IPS-18a (cell line): ENCODE measurements around the gene FAM107B.
"Not testable (repeated sequence)": the region's sequence is repeated elsewhere in the genome, so short reads cannot be mapped to it uniquely, and the experiment has no call there.

Source experiments
- H3K27ac ChIP-seq: one replicate; pipeline ENCODE4 v1.5.1; 2013; ENCODE audit warnings: low read length
- H3K27me3 ChIP-seq: one replicate; pipeline ENCODE4 v1.6.1; 2013; ENCODE audit warnings: mild to moderate bottlenecking, low read length; ENCODE audit not compliant: control insufficient read depth, insufficient read depth
- H3K36me3 ChIP-seq: one replicate; pipeline ENCODE4 v1.6.1; 2013; ENCODE audit warnings: low read depth, low read length; ENCODE audit not compliant: control insufficient read depth
- H3K4me1 ChIP-seq: one replicate; pipeline ENCODE4 v1.6.1; 2013; ENCODE audit warnings: low read depth, low read length; ENCODE audit not compliant: control insufficient read depth
- H3K4me3 ChIP-seq: one replicate; pipeline ENCODE4 v1.5.1; 2013; ENCODE audit warnings: low read length
- H3K9ac ChIP-seq: one replicate; pipeline ENCODE4 v1.6.1; 2013; ENCODE audit warnings: mild to moderate bottlenecking, low read length, moderate library complexity
- H3K9me3 ChIP-seq: one replicate; pipeline ENCODE4 v1.6.1; 2013; ENCODE audit warnings: low read depth, low read length; ENCODE audit not compliant: control insufficient read depth

The FAM107B gene

GRCh38 chr10:14670551-14671240 is 104.0 kb downstream of the FAM107B start:
- Histone ChIP-seq H3K27me3 (peaks cover 9% of the 10 kb centered on the region), H3K4me1 (peaks cover 18% of the 10 kb centered on the region), H3K9me3 (no peaks in the 10 kb centered on the region), H3K27ac (no peak overlapping the region), H3K4me3 (no peak overlapping the region), H3K9ac (no peak overlapping the region), H3K36me3 (no peaks in the 10 kb centered on the region)

DNA sequence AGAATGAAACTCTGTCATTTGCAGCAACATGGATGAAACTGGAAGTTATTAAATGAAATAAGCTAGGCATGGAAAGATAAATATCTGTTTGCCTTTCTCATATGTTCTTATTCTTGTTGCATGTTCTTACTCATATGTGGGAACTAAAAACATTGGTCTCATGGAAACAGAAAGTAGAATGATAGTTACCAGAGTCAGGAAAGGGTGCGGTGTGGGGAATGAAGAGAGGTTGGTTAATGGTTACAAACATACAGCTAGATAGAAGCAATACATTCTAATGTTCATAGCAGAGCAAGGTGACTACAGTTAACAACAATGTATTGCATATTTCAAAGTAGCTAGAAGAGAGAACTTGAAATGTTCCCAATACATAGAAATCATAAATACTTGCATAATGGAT is 105.1 kb downstream of the FAM107B start:
- Histone ChIP-seq H3K36me3 (no peaks in the 10 kb centered on the region), H3K9ac (no peak overlapping the region), H3K4me3 (no peak overlapping the region), H3K27me3 (peaks cover 9% of the 10 kb centered on the region), H3K9me3 (no peaks in the 10 kb centered on the region), H3K4me1 (peaks cover 14% of the 10 kb centered on the region), H3K27ac (no peak overlapping the region)

DNA sequence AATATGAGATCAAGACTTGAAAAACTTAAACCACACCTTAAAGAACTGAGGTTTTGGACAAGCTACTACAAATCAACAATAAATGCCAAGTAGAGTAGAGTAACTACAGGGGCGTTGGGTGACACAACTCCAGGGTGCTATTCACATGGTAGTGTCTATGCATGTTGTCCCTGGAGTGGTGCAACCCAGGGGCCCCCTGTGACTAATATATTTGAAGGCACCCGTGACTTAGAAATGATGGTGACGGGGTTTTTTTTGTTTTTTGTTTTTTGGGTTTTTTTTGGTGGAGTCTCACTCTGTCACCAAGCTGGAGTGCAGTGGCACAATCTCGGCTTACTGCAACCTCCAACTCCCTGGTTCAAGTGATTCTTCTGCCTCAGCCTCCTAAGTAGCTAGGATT is 106.9 kb downstream of the FAM107B start:
- Histone ChIP-seq H3K9me3 (no peaks in the 10 kb centered on the region), H3K9ac (no peak overlapping the region), H3K4me3 (no peak overlapping the region), H3K27ac (no peak overlapping the region), H3K4me1 (no peaks in the 10 kb centered on the region), H3K27me3 (no peaks in the 10 kb centered on the region), H3K36me3 (no peaks in the 10 kb centered on the region)

DNA sequence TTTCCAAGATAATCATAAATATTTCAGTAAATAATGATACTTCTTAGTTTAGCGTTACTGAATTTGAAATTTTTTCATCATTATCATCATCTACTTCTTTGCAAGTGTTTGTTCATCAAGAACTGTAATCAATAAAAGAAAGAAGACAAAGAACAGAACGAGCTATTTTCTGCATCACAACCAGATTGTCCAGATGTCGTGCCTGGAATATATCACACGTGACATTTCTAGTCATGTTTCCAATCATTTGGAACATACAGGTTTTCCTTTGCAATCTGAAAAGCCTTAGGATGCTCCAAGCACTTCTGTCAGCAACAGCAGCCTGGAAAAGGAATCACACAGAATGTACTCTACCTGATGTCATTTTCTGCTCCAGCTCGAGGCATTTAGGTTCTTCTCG is 107.4 kb downstream of the FAM107B start:
- Histone ChIP-seq H3K4me3 (no peak overlapping the region), H3K27me3 (no peaks in the 10 kb centered on the region), H3K9me3 (no peaks in the 10 kb centered on the region), H3K27ac (no peak overlapping the region), H3K9ac (no peak overlapping the region), H3K36me3 (no peaks in the 10 kb centered on the region), H3K4me1 (no peaks in the 10 kb centered on the region)

GRCh38 chr10:14665865-14666857 is 108.5 kb downstream of the FAM107B start:
- no peaks in the 10 kb centered on the region for H3K9me3 ChIP-seq
- no peak overlapping the region for H3K4me3 ChIP-seq
- H3K9ac ChIP-seq, result no peak overlapping the region
- no peaks in the 10 kb centered on the region for H3K27me3 ChIP-seq
- H3K4me1 ChIP-seq, result no peaks in the 10 kb centered on the region
- no peaks in the 10 kb centered on the region for H3K36me3 ChIP-seq
- no peak overlapping the region for H3K27ac ChIP-seq

DNA sequence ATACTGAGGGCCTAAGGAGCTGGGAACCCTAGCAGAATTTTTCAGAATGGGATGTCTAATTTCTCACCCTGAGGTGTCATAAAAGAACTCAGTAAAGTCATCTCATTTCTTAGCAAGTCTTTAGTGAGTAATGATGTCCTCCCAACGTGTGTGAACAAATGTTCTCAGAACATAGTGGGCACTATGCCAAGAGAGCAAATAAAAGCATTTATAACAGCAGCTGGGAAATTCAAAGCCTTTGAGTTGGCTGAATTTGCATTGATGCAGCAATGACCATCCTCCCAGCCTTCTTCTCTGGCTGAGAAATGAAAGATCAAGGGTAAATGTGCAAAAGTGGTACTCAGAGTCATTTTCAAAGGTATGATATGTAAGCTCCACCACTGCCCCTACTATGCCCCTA is 109.4 kb downstream of the FAM107B start:
- H3K4me3 ChIP-seq, result no peak overlapping the region
- H3K27me3 ChIP-seq, result no peaks in the 10 kb centered on the region
- no peak overlapping the region for H3K27ac ChIP-seq
- H3K36me3 ChIP-seq, result no peaks in the 10 kb centered on the region
- no peak overlapping the region for H3K9ac ChIP-seq
- no peaks in the 10 kb centered on the region for H3K9me3 ChIP-seq
- no peaks in the 10 kb centered on the region for H3K4me1 ChIP-seq

DNA sequence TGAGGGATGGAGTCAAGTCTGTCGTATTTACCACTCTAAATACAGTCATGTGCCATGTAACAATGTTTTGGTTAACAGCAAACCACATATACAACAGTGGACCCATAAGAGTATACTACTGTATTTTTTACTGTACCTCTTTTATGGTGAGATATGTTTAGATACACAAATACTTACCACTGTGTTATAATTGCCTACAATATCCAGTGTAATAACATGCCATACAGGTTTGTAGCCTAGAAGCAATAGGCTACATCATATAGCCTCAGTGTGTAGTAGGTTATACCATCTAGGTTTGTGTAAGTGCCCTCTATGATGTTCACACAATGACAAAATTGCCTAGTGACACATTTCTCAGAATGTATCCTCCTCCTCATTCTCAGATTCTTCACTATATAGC is 110.4 kb downstream of the FAM107B start:
- no peaks in the 10 kb centered on the region for H3K27me3 ChIP-seq
- H3K27ac ChIP-seq, result no peak overlapping the region
- H3K4me1 ChIP-seq, result no peaks in the 10 kb centered on the region
- H3K9me3 ChIP-seq, result no peaks in the 10 kb centered on the region
- H3K4me3 ChIP-seq, result no peak overlapping the region
- no peak overlapping the region for H3K9ac ChIP-seq
- H3K36me3 ChIP-seq, result no peaks in the 10 kb centered on the region

GRCh38 chr10:14661818-14662217 is 112.9 kb downstream of the FAM107B start:
- no peak overlapping the region for H3K9ac ChIP-seq
- H3K36me3 ChIP-seq, result no peaks in the 10 kb centered on the region
- H3K4me1 ChIP-seq, result no peaks in the 10 kb centered on the region
- H3K27ac ChIP-seq, result no peak overlapping the region
- H3K4me3 ChIP-seq, result no peak overlapping the region
- H3K27me3 ChIP-seq, result no peaks in the 10 kb centered on the region
- H3K9me3 ChIP-seq, result no peaks in the 10 kb centered on the region

- no peaks in the 10 kb centered on the region for H3K4me1 ChIP-seq
- H3K9ac ChIP-seq, result no peak overlapping the region
- H3K36me3 ChIP-seq, result no peaks in the 10 kb centered on the region
- H3K27ac ChIP-seq, result no peak overlapping the region
- H3K9me3 ChIP-seq, result no peaks in the 10 kb centered on the region
- H3K27me3 ChIP-seq, result no peaks in the 10 kb centered on the region
- H3K4me3 ChIP-seq, result no peak overlapping the region
Measured at GRCh38 chr10:14660831-14661230, 113.9 kb downstream of the FAM107B start.

GRCh38 chr10:14659626-14660196 is 115.0 kb downstream of the FAM107B start:
- H3K27ac ChIP-seq, result no peak overlapping the region
- no peaks in the 10 kb centered on the region for H3K9me3 ChIP-seq
- no peaks in the 10 kb centered on the region for H3K4me1 ChIP-seq
- no peak overlapping the region for H3K9ac ChIP-seq
- no peaks in the 10 kb centered on the region for H3K36me3 ChIP-seq
- H3K27me3 ChIP-seq, result no peaks in the 10 kb centered on the region
- H3K4me3 ChIP-seq, result no peak overlapping the region

DNA sequence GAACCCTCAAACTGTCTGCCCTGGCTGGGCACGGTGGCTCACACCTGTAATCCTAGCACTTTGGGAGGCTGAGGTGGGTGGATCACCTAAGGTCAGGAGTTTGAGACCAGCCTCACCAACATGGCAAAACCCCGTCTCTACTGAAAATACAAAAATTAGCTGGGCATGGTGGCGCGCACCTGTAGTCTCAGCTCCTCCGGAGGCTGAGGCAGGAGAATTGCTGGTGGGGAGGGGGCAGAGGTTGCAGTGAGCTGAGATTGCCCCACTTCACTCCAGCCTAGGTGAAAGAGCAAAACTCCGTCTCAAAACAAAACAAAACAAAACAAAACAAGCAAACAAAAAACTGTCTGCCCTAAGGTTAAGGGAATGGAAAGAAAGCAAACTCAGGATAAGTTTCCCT is 115.6 kb downstream of the FAM107B start:
- H3K4me1 ChIP-seq, H3K27ac ChIP-seq, H3K4me3 ChIP-seq, H3K9me3 ChIP-seq, H3K36me3 ChIP-seq, H3K27me3 ChIP-seq, H3K9ac ChIP-seq: not testable (repeated sequence)
